Motor neuron (in vitro differentiated cells): ENCODE results near the gene PCDHA7. TPM values are rescaled to one million over a fixed set of nuclear protein-coding genes. Genes with fewer than 3 reads are reported as not detected.
"Not testable (repeated sequence)": the region's sequence is repeated elsewhere in the genome, so short reads cannot be mapped to it uniquely, and the experiment has no call there.

ENCODE experiments used
- ATAC-seq, 8 experiments: fragments of 200-7000 bp; cut with Tn5 transposase; replicated peaks in 6 of 8; 2 replicates each; pipeline ENCODE4 v1.8.0; 2021; ENCODE audit warnings: mild to moderate bottlenecking in 8 of 8, moderate library complexity in 8 of 8
- H3K27ac ChIP-seq, 2 donors: fragments of 250-450 bp; sonication (Bioruptor Pico); 2 replicates each; pipeline ENCODE4 v1.9.0; 2021; ENCODE audit warnings: antibody characterized with exemption in 2 of 2, mild to moderate bottlenecking in 2 of 2, moderate library complexity in 1 of 2
- H3K4me1 ChIP-seq, 2 donors: fragments of 250-450 bp; sonication (Bioruptor Pico); replicated peaks in 1 of 2; 2 replicates each; pipeline ENCODE4 v1.6.1; 2021; ENCODE audit warnings: antibody characterized with exemption in 2 of 2, mild to moderate bottlenecking in 2 of 2, moderate library complexity in 1 of 2
- H3K4me3 ChIP-seq, 5 donors: fragments of 250-450 bp; sonication (Bioruptor Pico); 2 replicates each; pipeline ENCODE4 v1.9.0; 2021; ENCODE audit warnings: antibody characterized with exemption in 5 of 5, mild to moderate bottlenecking in 5 of 5, moderate library complexity in 4 of 5
- WGBS, 10 experiments: fragments of 450-650 bp; shearing (Covaris generic); methylation state at CpG; one replicate each; pipeline ENCODE4 v1.0.0; 2022; 5-methylcytosine and 5-hydroxymethylcytosine counted together
- in situ Hi-C, 9 experiments: fragments of 400-800 bp; cut with MboI; loops; one replicate each; pipeline ENCODE4 v1.15.0; 2021; ENCODE audit warnings: low sequenced_read_pairs in 9 of 9, low pct_unique_long_range_greater_than_20kb in 2 of 9; ENCODE audit not compliant: unreplicated experiment in 9 of 9
- total RNA-seq, 8 experiments: library from RNA; unstranded; fragments of 300-600 nt; gene quantifications; 2 replicates each; pipeline versions ENCODE4 v1.2.3 to v1.2.4, GENCODE V29; 2022

Gene PCDHA7
- total RNA-seq, 8 experiments from 2014 or later: 0.05 to 5.3 (median 1.7) TPM

- H3K4me1 ChIP-seq: no peaks in the 10 kb centered on the region
- H3K4me3 ChIP-seq: no peak overlapping the region
- no peak overlapping the region for H3K27ac ChIP-seq
- no peak for ATAC-seq
- in situ Hi-C loops: loop anchor here in 1 of 9 experiments (25.0 kb wide), 2 partner anchors 234 to 759 kb away; no protein-coding TSS in a partner anchor
- WGBS, 10 experiments: 93 to 100% (median 97%) methylated on average over 4 to 35 of the region's 53 CpGs; no CpG with 5 or more reads in 6 of the 10 experiments
Observed at GRCh38 chr5:140802781-140803271, 31.2 kb upstream of the PCDHA7 start.

GRCh38 chr5:140806834-140807775 lies 27.0 kb upstream of the PCDHA7 start, which contains the start of gene PCDHA4:
PCDHA4 (plus strand) TSS chr5:140807068.
- Histone ChIP-seq H3K4me3 (peak within 1 kb of the TSS; percentile 50 to 88 (median 76)), H3K27ac (peak within 1 kb of the TSS; percentile 85 to 89), H3K4me1 (no peaks in the 10 kb centered on the region)
- in situ Hi-C loops: loop anchor here in 2 of 9 experiments (5.0 to 25.0 kb wide), 3 partner anchors 230 to 755 kb away; no protein-coding TSS in a partner anchor
- WGBS, 10 experiments: 0 to 74% (median 29%) methylated on average over 2 to 29 of the region's 47 CpGs; no CpG with 5 or more reads in 1 of the 10 experiments
- peak in 7 of 8 experiments; percentile 71 to 98 (median 88) for ATAC-seq

GRCh38 chr5:140808241-140808888 lies 25.7 kb upstream of the PCDHA7 start:
- WGBS, 10 experiments: 20 to 95% (median 65%) methylated on average over 1 to 13 of the region's 62 CpGs; no CpG with 5 or more reads in 5 of the 10 experiments
- ATAC-seq, H3K4me1 ChIP-seq, H3K27ac ChIP-seq: not testable (repeated sequence)
- in situ Hi-C loops: loop anchor here in 2 of 9 experiments (5.0 to 25.0 kb wide), 3 partner anchors 229 to 754 kb away; no protein-coding TSS in a partner anchor
- peak overlapping the region; percentile 37 to 76 (median 50) for H3K4me3 ChIP-seq

GRCh38 chr5:140808889-140809291 lies 25.2 kb upstream of the PCDHA7 start:
- H3K4me1 ChIP-seq: no peaks in the 10 kb centered on the region
- 40 to 100% (median 93%) methylated on average over 1 to 23 of the region's 43 CpGs; no CpG with 5 or more reads in 5 of the 10 experiments for WGBS, 10 experiments
- ATAC-seq: no peak
- no peak overlapping the region for H3K27ac ChIP-seq
- peak overlapping the region in 1 of 5 donors; percentile 30 for H3K4me3 ChIP-seq
- in situ Hi-C loops: loop anchor here in 2 of 9 experiments (5.0 to 25.0 kb wide), 3 partner anchors 228 to 753 kb away; no protein-coding TSS in a partner anchor

GRCh38 chr5:140821375-140822280 lies 12.4 kb upstream of the PCDHA7 start, which contains the start of gene PCDHA5:
PCDHA5 (plus strand) TSS chr5:140821613.
- peak in 1 of 8 experiments; percentile 59 for ATAC-seq
- Histone ChIP-seq H3K4me1 (no peaks in the 10 kb centered on the region), H3K27ac (no peak within 1 kb of the TSS), H3K4me3 (peak within 1 kb of the TSS in 1 of 5 donors; percentile 43)
- 9 to 95% (median 74%) methylated on average over 10 to 28 of the region's 39 CpGs for WGBS, 10 experiments
- in situ Hi-C loops: loop anchor here in 1 of 9 experiments (25.0 kb wide), 2 partner anchors 216 to 741 kb away; no protein-coding TSS in a partner anchor

- no peak for ATAC-seq
- 7 to 100% (median 75%) methylated on average over 1 to 6 of the region's 6 CpGs for WGBS, 10 experiments
- in situ Hi-C loops: loop anchor here in 1 of 9 experiments (25.0 kb wide), 2 partner anchors 215 to 740 kb away; no protein-coding TSS in a partner anchor
- Histone ChIP-seq H3K4me3 (peak overlapping the region in 1 of 5 donors; percentile 43), H3K4me1 (no peaks in the 10 kb centered on the region), H3K27ac (no peak overlapping the region)
Observed at GRCh38 chr5:140822281-140822629, 11.8 kb upstream of the PCDHA7 start.

GRCh38 chr5:140822969-140823368 lies 11.1 kb upstream of the PCDHA7 start:
- not testable (repeated sequence) for H3K27ac ChIP-seq, H3K4me1 ChIP-seq, H3K4me3 ChIP-seq, ATAC-seq
- WGBS, 10 experiments: 53 to 100% (median 96%) methylated on average over 1 to 23 of the region's 48 CpGs; no CpG with 5 or more reads in 3 of the 10 experiments
- in situ Hi-C loops: loop anchor here in 1 of 9 experiments (25.0 kb wide), 2 partner anchors 214 to 739 kb away; no protein-coding TSS in a partner anchor

- Histone ChIP-seq H3K4me1 (no peaks in the 10 kb centered on the region), H3K27ac (no peak overlapping the region), H3K4me3 (no peak overlapping the region)
- no peak for ATAC-seq
- WGBS, 10 experiments: 80 to 100% (median 91%) methylated on average over 2 to 12 of the region's 38 CpGs; no CpG with 5 or more reads in 6 of the 10 experiments
- in situ Hi-C loops: loop anchor here in 1 of 9 experiments (25.0 kb wide), 2 partner anchors 214 to 739 kb away; no protein-coding TSS in a partner anchor
Observed at GRCh38 chr5:140823475-140823874, 10.6 kb upstream of the PCDHA7 start.

- 0 to 96% (median 78%) methylated on average over 6 to 25 of the region's 27 CpGs; no CpG with 5 or more reads in 1 of the 10 experiments for WGBS, 10 experiments
- H3K4me1 ChIP-seq: no peaks in the 10 kb centered on the region
- H3K27ac ChIP-seq: no peak within 1 kb of the TSS
- ATAC-seq: peak in 2 of 8 experiments; percentile 47 to 76
- H3K4me3 ChIP-seq: peak within 1 kb of the TSS in 1 of 5 donors; percentile 1
- in situ Hi-C loops: no loop called here
Observed at GRCh38 chr5:140827704-140828361, 6.2 kb upstream of the PCDHA7 start, which contains the start of gene PCDHA6. PCDHA6 (plus strand) TSS chr5:140827960; CDS start chr5:140828092, 132 bp downstream.

GRCh38 chr5:140828362-140828737 lies 5.7 kb upstream of the PCDHA7 start:
- H3K4me1 ChIP-seq: no peaks in the 10 kb centered on the region
- peak overlapping the region in 1 of 5 donors; percentile 1 for H3K4me3 ChIP-seq
- 0 to 96% (median 93%) methylated on average over 1 to 5 of the region's 18 CpGs; no CpG with 5 or more reads in 6 of the 10 experiments for WGBS, 10 experiments
- peak in 1 of 8 experiments; percentile 24 for ATAC-seq
- H3K27ac ChIP-seq: no peak overlapping the region
- in situ Hi-C loops: no loop called here
